Keratinocyte (primary cell): Measurements from ENCODE around the gene UBE2L6. TPM values are rescaled to one million over a fixed set of nuclear protein-coding genes. Genes with fewer than 3 reads are reported as not detected.

Source experiments
- DNase-seq: peaks from one replicate; pipeline ENCODE4 v3.0.0-alpha.2; 2011; ENCODE audit warnings: low read depth, missing footprints, low spot score
- FAIRE-seq: peaks from 2 replicates; lab custom pipeline; 2011; peaks lifted over from hg19 to GRCh38; lab: Jason Lieb, UNC
- H2AFZ ChIP-seq: 2 replicates; pipeline ENCODE4 v1.6.0; 2012; ENCODE audit warnings: low read length, control low read depth, inconsistent platforms; ENCODE audit not compliant: control insufficient read depth
- H3K27ac ChIP-seq: 2 replicates; pipeline ENCODE4 v1.5.1; 2011; ENCODE audit warnings: low read length; ENCODE audit not compliant: control insufficient read depth, insufficient read depth
- H3K27me3 ChIP-seq: 3 replicates; pipeline ENCODE4 v1.6.0; 2011; ENCODE audit warnings: low read length; ENCODE audit not compliant: control insufficient read depth, insufficient read depth; ENCODE audit errors: extremely low read depth
- H3K36me3 ChIP-seq, 2 experiments: 2 replicates in 1 of 2; 3 replicates in 1 of 2; pipeline ENCODE4 v1.5.1; 2011; ENCODE audit warnings: low read length in 2 of 2, mild to moderate bottlenecking in 1 of 2; ENCODE audit not compliant: control insufficient read depth in 2 of 2, insufficient read depth in 2 of 2; ENCODE audit errors: extremely low read depth in 1 of 2
- H3K4me1 ChIP-seq: 3 replicates; pipeline ENCODE4 v1.5.1; 2011; ENCODE audit warnings: low read length; ENCODE audit not compliant: control insufficient read depth, insufficient read depth; ENCODE audit errors: extremely low read depth
- H3K4me2 ChIP-seq: 3 replicates; pipeline ENCODE4 v1.6.0; 2011; ENCODE audit warnings: low read depth, low read length; ENCODE audit not compliant: control insufficient read depth, insufficient read depth; ENCODE audit errors: extremely low read depth
- H3K4me3 ChIP-seq, 3 experiments: fragments of 200-600 bp in 1 of 3; sonication (generic) in 1 of 3; 2 replicates in 2 of 3; 3 replicates in 1 of 3; pipeline ENCODE4 v1.5.1; 2011 to 2016; ENCODE audit warnings: low read length in 3 of 3, mild to moderate bottlenecking in 3 of 3, control low read depth in 2 of 3, inconsistent platforms in 1 of 3, low read depth in 1 of 3, mixed read lengths in 1 of 3, mixed run types in 1 of 3, moderate library complexity in 1 of 3; ENCODE audit not compliant: control insufficient read depth in 2 of 3, insufficient read depth in 2 of 3; ENCODE audit errors: extremely low read depth in 1 of 3
- H3K79me2 ChIP-seq: 2 replicates; pipeline ENCODE4 v1.6.0; 2012; ENCODE audit warnings: low read length; ENCODE audit not compliant: control insufficient read depth, insufficient read depth
- H3K9ac ChIP-seq: 3 replicates; pipeline ENCODE4 v1.6.0; 2011; ENCODE audit warnings: low read length; ENCODE audit not compliant: control insufficient read depth, insufficient read depth; ENCODE audit errors: extremely low read depth
- H3K9me1 ChIP-seq: 3 replicates; pipeline ENCODE4 v1.6.0; 2011; ENCODE audit warnings: low read length; ENCODE audit not compliant: control insufficient read depth, insufficient read depth; ENCODE audit errors: extremely low read depth
- H3K9me3 ChIP-seq: 2 replicates; pipeline ENCODE4 v1.5.1; 2012; ENCODE audit warnings: low read depth, low read length; ENCODE audit not compliant: control insufficient read depth
- H4K20me1 ChIP-seq: 3 replicates; pipeline ENCODE4 v1.6.0; 2011; ENCODE audit warnings: low read length; ENCODE audit not compliant: control insufficient read depth, insufficient read depth; ENCODE audit errors: extremely low read depth
- CTCF ChIP-seq, 3 experiments: IDR thresholded peaks in 1 of 3; conservative IDR thresholded peaks in 1 of 3; optimal IDR thresholded peaks in 1 of 3; 2 replicates in 2 of 3; 3 replicates in 1 of 3; pipeline versions ENCODE3 to v1.5.1; 2011; ENCODE audit warnings: low read length in 3 of 3, mild to moderate bottlenecking in 3 of 3, moderate library complexity in 2 of 3, control low read depth in 1 of 3, inconsistent platforms in 1 of 3; ENCODE audit not compliant: insufficient read depth in 2 of 3; ENCODE audit errors: extremely low read depth in 1 of 3
- EZH2 ChIP-seq: IDR thresholded peaks from one replicate; pipeline ENCODE4 v1.6.1; 2012; ENCODE audit warnings: inconsistent platforms, mild to moderate bottlenecking, low read length, moderate library complexity
- dilution Hi-C: fragments of 300-500 bp; cut with MboI; formaldehyde crosslinking; loops from one replicate; pipeline ENCODE4 v1.7.0; 2020; ENCODE audit warnings: low sequenced_read_pairs; ENCODE audit not compliant: extremely low pct_ligation_motif_present
- polyA plus RNA-seq, 5 experiments: library from polyadenylated mRNA; depleted of rRNA in 3 of 5; stranded (reverse) in 3 of 5; stranded (forward) in 1 of 5; unstranded in 1 of 5; fragments of >200 nt; gene quantifications; 1 replicate in 1 of 5; 2 replicates in 3 of 5; 3 replicates in 1 of 5; pipeline versions ENCODE4 v1.2.1 to v1.2.3, GENCODE V29; 2011 to 2012; ENCODE audit warnings: missing spikeins in 2 of 5, low read depth in 1 of 5, low replicate concordance in 1 of 5

UBE2L6 gene
- polyA plus RNA-seq, 1 donor (not counting 4 experiments of a cell fraction or from before 2014, with no cell fraction given), result 56.6 TPM

DNA sequence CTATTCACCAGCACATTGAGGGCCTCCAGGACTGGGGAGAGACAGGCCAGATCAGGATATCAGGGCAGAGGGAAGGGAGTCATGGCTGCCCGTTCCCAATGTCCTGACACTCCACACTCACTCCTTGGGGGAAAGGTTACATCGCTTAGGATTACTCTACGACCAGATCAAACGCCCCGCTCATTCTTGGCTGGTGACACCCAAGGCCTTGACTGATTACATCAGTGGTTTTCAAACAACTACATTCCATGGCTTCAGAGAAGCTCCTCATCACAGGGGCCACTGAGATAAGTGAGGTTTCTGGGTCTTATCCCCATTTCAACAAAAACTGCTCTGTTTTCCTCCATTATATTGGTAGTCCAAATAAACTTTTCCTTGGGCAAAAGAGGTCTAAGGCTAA is 15.0 kb downstream of the UBE2L6 start:
- Histone ChIP-seq H3K9ac (no peak overlapping the region), H3K9me1 (no peaks in the 10 kb centered on the region), H3K36me3 (peaks cover 7 to 28% of the 10 kb centered on the region in 2 experiments), H3K9me3 (no peaks in the 10 kb centered on the region), H3K79me2 (no peaks in the 10 kb centered on the region), H3K27me3 (no peaks in the 10 kb centered on the region), H4K20me1 (no peaks in the 10 kb centered on the region), H3K27ac (no peak overlapping the region), H2AFZ (no peak overlapping the region), H3K4me3 (no peak overlapping the region), H3K4me1 (no peaks in the 10 kb centered on the region), H3K4me2 (no peak overlapping the region)
- dilution Hi-C loops, result no loop called here
- TF ChIP-seq EZH2 (no peak), CTCF (optimal IDR thresholded peaks at IDR 0.05 in 1 of 3, IDR thresholded peaks at IDR 0.05 in 1 of 3, conservative IDR thresholded peaks at IDR 0.05 in 1 of 3; ENCODE audit: extremely low read depth in 1 of 3, insufficient read depth in 2 of 3, low read length in 3 of 3) (no peak)
- no peak for FAIRE-seq
- no peak for DNase-seq

DNA sequence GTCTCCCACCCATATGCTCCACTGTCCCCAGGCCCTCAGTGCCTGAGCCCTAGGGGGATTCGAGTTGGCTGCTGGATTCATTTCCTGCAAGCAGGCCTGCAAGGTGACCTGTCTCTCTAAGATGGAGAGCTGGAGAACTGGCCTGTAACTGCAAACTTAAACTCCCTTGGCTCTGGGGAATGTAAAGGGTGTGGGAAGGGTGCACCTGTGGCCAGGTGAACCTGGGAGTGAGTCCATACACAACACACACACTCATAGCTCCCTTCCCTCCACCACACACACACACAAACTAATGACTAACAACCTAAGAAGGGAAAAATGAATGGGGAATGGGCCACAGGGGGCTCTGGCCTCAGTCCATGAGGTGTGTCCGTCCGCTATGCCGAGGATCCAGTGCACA is 15.5 kb downstream of the UBE2L6 start:
- no peak overlapping the region for H3K4me2 ChIP-seq
- no peak overlapping the region for H2AFZ ChIP-seq
- dilution Hi-C loops, result no loop called here
- H3K79me2 ChIP-seq, result no peaks in the 10 kb centered on the region
- H3K9ac ChIP-seq, result no peak overlapping the region
- no peaks in the 10 kb centered on the region for H3K27me3 ChIP-seq
- no peak for DNase-seq
- peaks cover 4% of the 10 kb centered on the region for H3K4me1 ChIP-seq
- H3K9me1 ChIP-seq, result no peaks in the 10 kb centered on the region
- no peaks in the 10 kb centered on the region for H4K20me1 ChIP-seq
- no peaks in the 10 kb centered on the region for H3K9me3 ChIP-seq
- H3K36me3 ChIP-seq, result peaks cover 7 to 27% of the 10 kb centered on the region in 2 experiments
- TF ChIP-seq CTCF (optimal IDR thresholded peaks at IDR 0.05 in 1 of 3, IDR thresholded peaks at IDR 0.05 in 1 of 3, conservative IDR thresholded peaks at IDR 0.05 in 1 of 3; ENCODE audit: extremely low read depth in 1 of 3, insufficient read depth in 2 of 3, low read length in 3 of 3) (no peak), EZH2 (no peak)
- no peak overlapping the region for H3K4me3 ChIP-seq
- FAIRE-seq, result no peak
- no peak overlapping the region for H3K27ac ChIP-seq
